ENCODE data around the gene UBE2I. TPM values are rescaled to one million over a fixed set of nuclear protein-coding genes. Genes with fewer than 3 reads are reported as not detected.

UBE2I gene
- total RNA-seq, 4 donors from 2014 or later = 72.0 to 165 (median 107) TPM

DNA sequence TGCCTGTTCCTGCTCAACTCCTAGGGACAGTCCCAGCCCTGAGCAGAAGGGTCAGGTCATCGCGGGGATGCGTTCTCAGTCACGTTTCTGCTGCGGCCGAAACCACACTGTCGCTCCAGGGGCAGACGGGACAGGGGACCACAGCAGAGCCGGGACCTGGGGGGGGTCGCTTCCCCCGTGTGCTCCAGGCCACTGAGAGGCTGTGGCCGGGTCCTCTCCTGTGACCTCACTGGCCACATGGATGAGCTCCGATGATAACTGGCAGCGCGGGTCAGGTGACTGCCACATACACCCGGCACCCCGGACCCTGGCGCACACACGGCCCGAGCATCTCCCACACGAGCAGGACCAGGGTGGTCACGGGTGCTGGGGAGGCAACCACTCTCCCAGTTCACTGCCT is 55.1 kb downstream of the UBE2I start:
- Histone ChIP-seq H3K9me3 (no peaks in the 10 kb centered on the region), H3K36me3 (peaks cover 81% of the 10 kb centered on the region), H3K4me1 (no peaks in the 10 kb centered on the region), H3K27ac (no peak overlapping the region), H3K27me3 (no peaks in the 10 kb centered on the region), H3K4me3 (no peak overlapping the region)
- no peak for DNase-seq (ENCODE audit: low spot score in 2 of 2)
- 95% methylated on average over 16 of the region's 22 CpGs for WGBS
- TF ChIP-seq POLR2AphosphoS5 (IDR thresholded peaks at IDR 0.05) = no peak
- no peak for TF ChIP-seq EP300 (IDR thresholded peaks at IDR 0.05)
- TF ChIP-seq, protein P1, sequence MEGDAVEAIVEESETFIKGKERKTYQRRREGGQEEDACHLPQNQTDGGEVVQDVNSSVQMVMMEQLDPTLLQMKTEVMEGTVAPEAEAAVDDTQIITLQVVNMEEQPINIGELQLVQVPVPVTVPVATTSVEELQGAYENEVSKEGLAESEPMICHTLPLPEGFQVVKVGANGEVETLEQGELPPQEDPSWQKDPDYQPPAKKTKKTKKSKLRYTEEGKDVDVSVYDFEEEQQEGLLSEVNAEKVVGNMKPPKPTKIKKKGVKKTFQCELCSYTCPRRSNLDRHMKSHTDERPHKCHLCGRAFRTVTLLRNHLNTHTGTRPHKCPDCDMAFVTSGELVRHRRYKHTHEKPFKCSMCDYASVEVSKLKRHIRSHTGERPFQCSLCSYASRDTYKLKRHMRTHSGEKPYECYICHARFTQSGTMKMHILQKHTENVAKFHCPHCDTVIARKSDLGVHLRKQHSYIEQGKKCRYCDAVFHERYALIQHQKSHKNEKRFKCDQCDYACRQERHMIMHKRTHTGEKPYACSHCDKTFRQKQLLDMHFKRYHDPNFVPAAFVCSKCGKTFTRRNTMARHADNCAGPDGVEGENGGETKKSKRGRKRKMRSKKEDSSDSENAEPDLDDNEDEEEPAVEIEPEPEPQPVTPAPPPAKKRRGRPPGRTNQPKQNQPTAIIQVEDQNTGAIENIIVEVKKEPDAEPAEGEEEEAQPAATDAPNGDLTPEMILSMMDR (IDR thresholded peaks at IDR 0.05) = no peak
- TF ChIP-seq POLR2A (IDR thresholded peaks at IDR 0.05) = no peak

DNA sequence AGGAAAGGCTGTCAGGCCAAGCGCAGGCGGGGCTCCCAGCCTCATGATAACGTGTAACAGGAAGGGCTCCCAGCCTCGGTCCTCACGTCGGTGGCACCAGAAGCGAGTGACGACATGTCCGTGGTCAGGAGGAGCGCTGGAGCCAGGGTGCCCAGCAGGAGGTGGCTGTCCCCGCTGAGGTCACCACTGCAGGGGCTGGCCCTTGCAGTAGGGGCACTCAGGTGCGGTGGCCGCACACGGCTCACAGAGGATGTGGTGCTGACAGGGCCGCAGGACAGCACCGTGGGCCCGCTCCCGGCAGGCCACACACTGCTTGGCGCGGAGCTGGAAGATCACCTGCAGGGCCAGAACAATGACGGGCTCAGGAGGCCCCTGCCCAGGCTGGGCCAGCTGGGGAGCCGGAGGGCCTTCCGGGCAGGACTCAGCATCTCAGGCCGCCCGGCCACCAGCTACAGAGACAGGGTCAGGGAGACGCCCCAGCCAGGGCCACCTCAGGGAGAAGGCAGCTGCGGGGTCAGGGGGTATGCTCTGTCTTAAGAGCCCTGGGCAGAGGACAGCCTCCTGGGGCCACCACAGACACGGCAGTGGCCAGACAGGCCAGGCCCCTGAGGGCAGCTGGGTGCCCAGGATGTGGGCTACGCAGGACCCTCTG is 56.8 kb downstream of the UBE2I start:
- WGBS = 82% methylated on average over 18 of the region's 29 CpGs
- TF ChIP-seq, protein P1 (IDR thresholded peaks at IDR 0.05) = no peak
- no peak for TF ChIP-seq EP300 (IDR thresholded peaks at IDR 0.05)
- TF ChIP-seq POLR2AphosphoS5 (IDR thresholded peaks at IDR 0.05) = no peak
- no peak for TF ChIP-seq POLR2A (IDR thresholded peaks at IDR 0.05)
- no peaks in the 10 kb centered on the region for H3K9me3 ChIP-seq
- H3K4me3 ChIP-seq = no peak overlapping the region
- H3K27ac ChIP-seq = no peak overlapping the region
- no peaks in the 10 kb centered on the region for H3K27me3 ChIP-seq
- no peak for DNase-seq (ENCODE audit: low spot score in 2 of 2)
- peaks cover 83% of the 10 kb centered on the region for H3K36me3 ChIP-seq
- H3K4me1 ChIP-seq = no peaks in the 10 kb centered on the region

DNA sequence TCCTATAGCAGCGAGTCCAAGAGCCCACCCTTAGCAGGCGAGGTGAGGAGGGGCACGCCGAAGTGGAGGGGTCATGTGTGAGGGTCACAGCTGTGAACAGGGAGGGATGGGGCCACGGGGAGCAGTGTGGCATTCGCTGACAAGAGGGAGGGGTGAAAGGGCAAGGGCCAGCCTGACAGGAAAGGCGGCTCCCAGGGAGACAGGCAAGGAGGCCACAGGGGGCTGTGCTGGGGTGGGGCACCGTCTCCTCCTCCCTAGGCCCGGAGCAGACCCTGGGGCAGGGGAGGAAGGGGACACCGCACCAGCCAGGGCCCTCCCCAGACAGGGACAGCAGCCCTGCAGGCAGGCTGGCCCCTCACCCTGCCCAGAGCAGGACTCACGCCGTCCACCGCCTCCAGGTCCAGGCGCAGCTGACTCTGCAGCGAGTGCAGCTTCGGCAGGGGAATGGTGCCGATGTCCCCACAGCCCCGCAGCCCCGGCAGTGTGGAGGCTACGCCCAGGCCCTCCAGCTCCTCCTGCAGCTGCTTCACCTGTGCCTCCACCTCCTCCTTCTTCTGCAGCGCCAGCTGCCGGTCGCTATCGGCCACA is 57.4 kb downstream of the UBE2I start:
- Histone ChIP-seq H3K4me3 (no peak overlapping the region), H3K9me3 (no peaks in the 10 kb centered on the region), H3K36me3 (peaks cover 83% of the 10 kb centered on the region), H3K4me1 (no peaks in the 10 kb centered on the region), H3K27ac (no peak overlapping the region), H3K27me3 (no peaks in the 10 kb centered on the region)
- DNase-seq (ENCODE audit: low spot score in 2 of 2) = no peak
- no peak for TF ChIP-seq EP300 (IDR thresholded peaks at IDR 0.05)
- WGBS = 78% methylated on average over 17 of the region's 24 CpGs

DNA sequence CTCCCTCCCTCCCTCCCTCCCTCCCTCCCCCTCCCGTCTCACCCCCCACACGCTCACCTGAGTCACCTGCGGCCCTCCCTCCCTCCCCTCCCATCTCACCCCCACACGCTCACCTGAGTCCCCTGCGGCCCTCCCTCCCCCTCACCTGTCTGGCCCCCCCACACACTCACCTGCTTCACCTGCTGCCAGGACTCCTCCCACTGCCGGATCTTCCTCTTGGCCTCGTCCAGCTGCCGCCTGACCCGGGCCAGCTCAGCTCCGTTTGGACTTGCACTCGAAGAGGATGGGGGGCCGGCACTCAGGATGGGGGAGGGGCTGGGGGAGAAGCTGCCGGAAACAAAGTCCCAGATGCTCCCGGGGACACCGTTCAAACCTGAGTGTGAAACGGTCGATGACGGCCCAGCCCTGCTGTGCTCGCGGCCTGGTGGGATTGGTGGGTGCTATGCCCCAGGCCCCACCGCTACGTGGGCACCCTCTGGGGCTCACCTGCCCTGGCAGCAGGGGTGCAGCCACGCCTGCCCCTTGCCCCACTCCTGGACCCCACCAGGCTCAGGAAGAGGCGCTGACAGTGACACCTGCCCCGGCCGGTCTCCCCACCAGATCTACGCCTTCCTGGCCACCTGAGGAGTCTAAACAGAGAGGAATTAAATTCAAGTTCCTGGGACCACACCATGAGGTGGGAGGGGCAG is 58.2 kb downstream of the UBE2I start:
- Histone ChIP-seq H3K27ac (no peak overlapping the region), H3K36me3 (peaks cover 79% of the 10 kb centered on the region), H3K9me3 (no peaks in the 10 kb centered on the region), H3K4me3 (no peak overlapping the region), H3K27me3 (no peaks in the 10 kb centered on the region), H3K4me1 (no peaks in the 10 kb centered on the region)
- TF ChIP-seq POLR2A (IDR thresholded peaks at IDR 0.05) = no peak
- TF ChIP-seq, protein P1 (IDR thresholded peaks at IDR 0.05) = no peak
- no peak for TF ChIP-seq EP300 (IDR thresholded peaks at IDR 0.05)
- no peak for TF ChIP-seq POLR2AphosphoS5 (IDR thresholded peaks at IDR 0.05)
- WGBS = 75% methylated on average over 22 of the region's 27 CpGs
- no peak for DNase-seq (ENCODE audit: low spot score in 2 of 2)

DNA sequence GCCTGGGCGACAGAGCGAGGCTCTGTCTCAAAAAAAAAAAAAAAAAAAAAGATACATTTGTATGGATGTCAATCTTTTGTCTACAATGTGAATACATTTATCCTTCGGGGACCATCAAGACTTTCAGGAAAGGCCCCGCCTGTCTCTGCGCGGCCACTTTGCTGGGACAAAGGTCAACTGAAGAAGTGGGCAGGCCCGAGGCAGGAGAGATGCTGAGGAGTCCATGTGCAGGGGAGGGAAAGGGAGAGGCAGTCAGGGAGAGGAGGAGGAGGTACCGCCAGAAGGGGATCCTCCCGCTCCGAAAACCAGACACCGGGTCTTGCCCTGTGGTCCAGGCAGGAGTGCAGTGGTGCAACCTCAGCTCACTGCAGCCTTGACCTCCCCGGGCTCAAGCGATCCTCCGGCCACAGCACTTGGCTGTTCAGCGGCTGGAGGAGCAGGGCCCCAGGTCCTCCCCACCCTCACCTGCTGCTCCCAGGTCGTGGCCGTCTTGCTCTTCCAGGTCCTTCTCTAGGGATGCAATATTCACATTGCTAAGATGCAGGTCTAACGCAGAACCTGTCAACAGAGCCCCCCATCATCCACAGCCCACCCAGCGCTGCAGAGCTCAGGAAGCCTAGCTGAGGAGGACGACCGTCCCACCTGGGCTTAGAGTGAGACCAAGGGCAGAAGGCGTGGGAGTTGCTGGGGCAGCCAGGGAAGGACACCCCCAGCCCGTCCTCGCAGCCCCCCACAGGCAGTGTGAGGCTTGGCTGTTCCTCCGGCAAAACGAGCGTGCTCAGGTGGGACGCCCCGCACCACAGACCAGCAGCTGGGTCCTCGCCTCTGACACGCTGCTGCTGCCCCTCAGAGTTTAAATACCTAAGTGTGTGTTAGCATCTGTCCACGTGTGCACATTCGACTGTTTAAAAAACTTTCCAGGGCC is 61.9 kb downstream of the UBE2I start:
- Histone ChIP-seq H3K9me3 (no peaks in the 10 kb centered on the region), H3K27ac (no peak overlapping the region), H3K36me3 (peaks cover 63% of the 10 kb centered on the region), H3K4me1 (no peaks in the 10 kb centered on the region), H3K27me3 (no peaks in the 10 kb centered on the region), H3K4me3 (no peak overlapping the region)
- DNase-seq (ENCODE audit: low spot score in 2 of 2) = no peak
- WGBS = 93% methylated on average over 16 of the region's 33 CpGs
- no peak for TF ChIP-seq EP300 (IDR thresholded peaks at IDR 0.05)
- no peak for TF ChIP-seq POLR2AphosphoS5 (IDR thresholded peaks at IDR 0.05)
- TF ChIP-seq, protein P1 (IDR thresholded peaks at IDR 0.05) = no peak
- TF ChIP-seq POLR2A (IDR thresholded peaks at IDR 0.05) = no peak
